Lung (tissue), 12 donors: Measurements from ENCODE around the gene CNGB1. TPM values are rescaled to one million over a fixed set of nuclear protein-coding genes. Genes with fewer than 3 reads are reported as not detected.
A peak's percentile ranks its signal among the peaks of the same experiment; 100 is the strongest.

ENCODE experiments used
- ATAC-seq: fragments of 200-7000 bp; cut with Tn5 transposase; one replicate; pipeline ENCODE4 v1.9.1; 2020; ENCODE audit warnings: moderate number of reproducible peaks; ENCODE audit not compliant: insufficient read depth, low FRiP score
- DNase-seq, 3 donors: peaks; one replicate each; pipeline ENCODE4 v3.0.0-alpha.2; 2013 to 2017
- H3K27ac ChIP-seq, 2 donors: one replicate each; pipeline ENCODE4 v1.5.1; 2013; ENCODE audit warnings: mild to moderate bottlenecking in 2 of 2, moderate library complexity in 2 of 2, control low read depth in 1 of 2, inconsistent platforms in 1 of 2, low read depth in 1 of 2, low read length in 1 of 2
- H3K27me3 ChIP-seq, 3 donors: one replicate each; pipeline ENCODE4 v1.5.1; 2013; ENCODE audit warnings: low read length in 2 of 3; ENCODE audit not compliant: control insufficient read depth in 3 of 3, insufficient read depth in 3 of 3
- H3K36me3 ChIP-seq, 4 donors: one replicate each; pipeline ENCODE4 v1.5.1; 2013; ENCODE audit warnings: low read length in 4 of 4, mild to moderate bottlenecking in 1 of 4, moderate library complexity in 1 of 4; ENCODE audit not compliant: control insufficient read depth in 4 of 4, insufficient read depth in 4 of 4
- H3K4me1 ChIP-seq, 5 donors: one replicate each; pipeline ENCODE4 v1.5.1; 2013; ENCODE audit warnings: low read length in 5 of 5, mild to moderate bottlenecking in 2 of 5, moderate library complexity in 1 of 5; ENCODE audit not compliant: control insufficient read depth in 5 of 5, insufficient read depth in 5 of 5
- H3K4me3 ChIP-seq: one replicate; pipeline ENCODE4 v1.5.1; 2013; ENCODE audit warnings: mild to moderate bottlenecking, control low read depth, moderate library complexity
- H3K9ac ChIP-seq, 2 donors: one replicate each; pipeline ENCODE4 v1.5.1; 2013; ENCODE audit warnings: low read length in 2 of 2, control low read depth in 1 of 2; ENCODE audit not compliant: insufficient read depth in 1 of 2
- H3K9me3 ChIP-seq, 4 donors: one replicate each; pipeline ENCODE4 v1.5.1; 2013; ENCODE audit warnings: low read length in 3 of 4, mild to moderate bottlenecking in 1 of 4, moderate library complexity in 1 of 4; ENCODE audit not compliant: control insufficient read depth in 4 of 4, insufficient read depth in 3 of 4
- WGBS, 2 donors: extraction: QIAGEN DNeasy Blood & Tissue Kit; methylation state at CpG; one replicate each; pipeline ENCODE4 v1.1.7; 2013; 5-methylcytosine and 5-hydroxymethylcytosine counted together
- polyA plus RNA-seq, 2 donors: library from polyadenylated mRNA; stranded (reverse); fragments of 200-250 nt; gene quantifications; one replicate each; pipeline ENCODE4 v1.2.1, GENCODE V29; 2013
- total RNA-seq, 2 donors: library from RNA; depleted of rRNA in 1 of 2; stranded (reverse); fragments of >200 nt in 1 of 2; gene quantifications; one replicate each; pipeline ENCODE4 v1.2.1, GENCODE V29; 2014 to 2021
- TF ChIP-seq, protein P1 (sequence below): IDR thresholded peaks from 2 replicates; pipeline ENCODE4 v1.5.1; 2012; ENCODE audit warnings: mild to moderate bottlenecking; ENCODE audit errors: control extremely low read depth, extremely low read depth
- donor health status: control.
- donor health status: control.
- donor health status: Bipolar disorder and iron deficiency.
- donor health status: healthy.
- donor health status: DM: yes; HTN: yes; CAD: no.

The CNGB1 gene
- total and polyA plus RNA-seq, 4 donors = 0.14 to 0.43 (median 0.19) TPM

DNA sequence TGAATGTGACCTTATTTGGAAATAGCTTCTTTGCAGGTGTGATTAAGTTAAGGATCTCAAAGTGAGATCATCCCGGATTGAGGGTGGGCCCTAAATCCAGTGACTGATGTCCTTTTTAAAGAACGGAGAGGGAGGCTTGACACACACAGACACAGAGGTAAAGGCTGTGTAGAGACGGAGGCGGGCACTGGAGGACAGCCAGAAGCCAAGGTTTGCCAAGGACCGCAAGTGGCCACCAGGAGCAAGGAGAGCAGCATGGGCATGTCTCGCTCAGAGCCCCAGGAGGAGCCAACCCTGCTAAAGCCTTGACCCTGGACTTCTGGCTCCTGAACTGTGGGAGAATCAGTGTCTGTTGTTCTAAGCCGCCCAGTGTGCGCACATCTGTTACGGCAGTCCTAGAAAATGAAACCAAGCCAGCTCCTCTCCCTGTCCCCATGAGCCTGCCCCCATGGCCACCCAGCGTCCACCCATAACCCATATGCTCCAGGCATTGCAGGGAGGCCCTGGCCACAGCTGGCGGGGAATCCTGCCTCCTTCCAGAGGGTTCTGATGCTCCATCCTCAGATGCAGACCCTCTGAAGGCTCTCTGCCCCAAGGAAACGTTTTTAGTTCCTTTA lies 15.2 kb downstream of the CNGB1 start:
- DNase-seq (no peak), ATAC-seq (peak; percentile 30)
- Histone ChIP-seq H3K9me3 (no peaks in the 10 kb centered on the region), H3K36me3 (no peaks in the 10 kb centered on the region), H3K27me3 (peaks cover 0 to 2% (median 0%) of the 10 kb centered on the region in 3 donors), H3K27ac (no peak overlapping the region), H3K4me1 (peaks cover 0 to 5% (median 0%) of the 10 kb centered on the region in 5 donors), H3K4me3 (no peak overlapping the region), H3K9ac (no peak overlapping the region)
- TF ChIP-seq, protein P1, sequence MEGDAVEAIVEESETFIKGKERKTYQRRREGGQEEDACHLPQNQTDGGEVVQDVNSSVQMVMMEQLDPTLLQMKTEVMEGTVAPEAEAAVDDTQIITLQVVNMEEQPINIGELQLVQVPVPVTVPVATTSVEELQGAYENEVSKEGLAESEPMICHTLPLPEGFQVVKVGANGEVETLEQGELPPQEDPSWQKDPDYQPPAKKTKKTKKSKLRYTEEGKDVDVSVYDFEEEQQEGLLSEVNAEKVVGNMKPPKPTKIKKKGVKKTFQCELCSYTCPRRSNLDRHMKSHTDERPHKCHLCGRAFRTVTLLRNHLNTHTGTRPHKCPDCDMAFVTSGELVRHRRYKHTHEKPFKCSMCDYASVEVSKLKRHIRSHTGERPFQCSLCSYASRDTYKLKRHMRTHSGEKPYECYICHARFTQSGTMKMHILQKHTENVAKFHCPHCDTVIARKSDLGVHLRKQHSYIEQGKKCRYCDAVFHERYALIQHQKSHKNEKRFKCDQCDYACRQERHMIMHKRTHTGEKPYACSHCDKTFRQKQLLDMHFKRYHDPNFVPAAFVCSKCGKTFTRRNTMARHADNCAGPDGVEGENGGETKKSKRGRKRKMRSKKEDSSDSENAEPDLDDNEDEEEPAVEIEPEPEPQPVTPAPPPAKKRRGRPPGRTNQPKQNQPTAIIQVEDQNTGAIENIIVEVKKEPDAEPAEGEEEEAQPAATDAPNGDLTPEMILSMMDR = no peak
- 72 to 85% methylated on average over 12 of the region's 12 CpGs for WGBS, 2 donors

- H3K27ac ChIP-seq = no peak overlapping the region
- H3K9ac ChIP-seq = no peak overlapping the region
- ATAC-seq (no peak), DNase-seq (no peak)
- H3K4me3 ChIP-seq = no peak overlapping the region
- WGBS, 2 donors = 81 to 93% methylated on average over 1 of the region's 1 CpG
- no peaks in the 10 kb centered on the region for H3K36me3 ChIP-seq
- no peaks in the 10 kb centered on the region for H3K9me3 ChIP-seq
- H3K4me1 ChIP-seq = peaks cover 0 to 5% (median 0%) of the 10 kb centered on the region in 5 donors
- TF ChIP-seq, protein P1 = no peak
- peaks cover 0 to 3% (median 0%) of the 10 kb centered on the region in 3 donors for H3K27me3 ChIP-seq
Observed at GRCh38 chr16:57953857-57954256, 17.1 kb downstream of the CNGB1 start.

DNA sequence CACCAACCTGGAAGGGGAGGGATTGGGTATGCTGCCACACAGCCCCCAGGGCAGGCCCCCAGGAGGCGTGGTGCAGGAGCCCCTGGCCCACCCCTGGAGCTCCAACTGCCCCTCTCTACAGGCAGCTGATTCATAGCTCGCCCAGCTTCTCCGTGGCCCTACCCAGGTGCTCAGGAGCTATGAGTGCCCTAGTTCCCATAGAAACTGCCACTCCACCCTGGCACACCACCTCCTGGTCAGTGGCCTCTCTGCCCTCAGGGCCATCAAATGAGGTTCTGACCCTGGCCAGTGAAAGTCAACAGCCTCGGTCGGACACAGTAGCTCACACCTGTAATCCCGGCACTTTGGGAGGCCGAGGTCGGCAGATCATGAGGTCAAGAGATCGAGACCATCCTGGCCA lies 18.0 kb downstream of the CNGB1 start:
- DNase-seq (no peak), ATAC-seq (peak; percentile 47)
- H3K9ac ChIP-seq = no peak overlapping the region
- WGBS, 2 donors = 76 to 92% methylated on average over 9 of the region's 9 CpGs
- TF ChIP-seq, protein P1 = no peak
- H3K36me3 ChIP-seq = no peaks in the 10 kb centered on the region
- no peaks in the 10 kb centered on the region for H3K9me3 ChIP-seq
- H3K4me1 ChIP-seq = peaks cover 0 to 5% (median 0%) of the 10 kb centered on the region in 5 donors
- peaks cover 0 to 3% (median 0%) of the 10 kb centered on the region in 3 donors for H3K27me3 ChIP-seq
- no peak overlapping the region for H3K27ac ChIP-seq
- H3K4me3 ChIP-seq = no peak overlapping the region
